Vagina (tissue), 2 donors: ENCODE measurements around the gene WNT4. TPM values are rescaled to one million over a fixed set of nuclear protein-coding genes. Genes with fewer than 3 reads are reported as not detected.

Experiments used
- DNase-seq, 2 donors: peaks; one replicate each; pipeline ENCODE4 v3.0.0-alpha.2; 2017; ENCODE audit errors: extremely low spot score in 2 of 2
- H3K27ac ChIP-seq: fragments of 200-600 bp; sonication (generic); one replicate; pipeline ENCODE4 v1.5.1; 2019
- H3K27me3 ChIP-seq: fragments of 200-600 bp; sonication (generic); one replicate; pipeline ENCODE4 v1.5.1; 2019
- H3K36me3 ChIP-seq, 2 donors: fragments of 200-600 bp; sonication (generic); one replicate each; pipeline ENCODE4 v1.5.1; 2017 to 2019
- H3K4me1 ChIP-seq: fragments of 200-600 bp; sonication (generic); one replicate; pipeline ENCODE4 v1.5.1; 2019
- H3K4me3 ChIP-seq, 2 donors: fragments of 200-600 bp; sonication (generic); 1 replicate in 1 of 2; 2 replicates in 1 of 2; pipeline ENCODE4 v1.5.1; 2016 to 2019
- H3K9me3 ChIP-seq: fragments of 200-600 bp; sonication (generic); one replicate; pipeline ENCODE4 v1.5.1; 2019
- POLR2A ChIP-seq, 2 donors: fragments of 450-650 bp; IDR thresholded peaks; one replicate each; pipeline ENCODE4 v1.6.1; 2017; ENCODE audit warnings: antibody characterized with exemption in 2 of 2, mild to moderate bottlenecking in 2 of 2, moderate library complexity in 2 of 2
- POLR2AphosphoS5 ChIP-seq, 2 donors: sonication (generic); formaldehyde crosslinking; IDR thresholded peaks; one replicate each; pipeline ENCODE4 v1.9.0; 2017; ENCODE audit warnings: antibody characterized with exemption in 2 of 2, mild to moderate bottlenecking in 2 of 2, low read depth in 1 of 2; ENCODE audit not compliant: insufficient read depth in 1 of 2
- intact Hi-C: fragments of 100-400 bp; cut with DNase I; formaldehyde crosslinking; loops from one replicate; pipeline ENCODE4 v1.15.1; 2023
- total RNA-seq: library from RNA; depleted of rRNA; stranded (reverse); fragments of >200 nt; gene quantifications from one replicate; pipeline ENCODE4 v1.2.3, GENCODE V29; 2016
- TF ChIP-seq, protein P1 (sequence below), 3 experiments: fragments of 450-650 bp in 2 of 3; fragments of 200-600 bp in 1 of 3; sonication (generic) in 1 of 3; IDR thresholded peaks; one replicate each; pipeline ENCODE4 v1.5.1; 2017 to 2019; ENCODE audit warnings: antibody characterized with exemption in 3 of 3, mild to moderate bottlenecking in 2 of 3, moderate library complexity in 2 of 3

WNT4 gene
- total RNA-seq, 1 donor from 2014 or later = 5.2 TPM

DNA sequence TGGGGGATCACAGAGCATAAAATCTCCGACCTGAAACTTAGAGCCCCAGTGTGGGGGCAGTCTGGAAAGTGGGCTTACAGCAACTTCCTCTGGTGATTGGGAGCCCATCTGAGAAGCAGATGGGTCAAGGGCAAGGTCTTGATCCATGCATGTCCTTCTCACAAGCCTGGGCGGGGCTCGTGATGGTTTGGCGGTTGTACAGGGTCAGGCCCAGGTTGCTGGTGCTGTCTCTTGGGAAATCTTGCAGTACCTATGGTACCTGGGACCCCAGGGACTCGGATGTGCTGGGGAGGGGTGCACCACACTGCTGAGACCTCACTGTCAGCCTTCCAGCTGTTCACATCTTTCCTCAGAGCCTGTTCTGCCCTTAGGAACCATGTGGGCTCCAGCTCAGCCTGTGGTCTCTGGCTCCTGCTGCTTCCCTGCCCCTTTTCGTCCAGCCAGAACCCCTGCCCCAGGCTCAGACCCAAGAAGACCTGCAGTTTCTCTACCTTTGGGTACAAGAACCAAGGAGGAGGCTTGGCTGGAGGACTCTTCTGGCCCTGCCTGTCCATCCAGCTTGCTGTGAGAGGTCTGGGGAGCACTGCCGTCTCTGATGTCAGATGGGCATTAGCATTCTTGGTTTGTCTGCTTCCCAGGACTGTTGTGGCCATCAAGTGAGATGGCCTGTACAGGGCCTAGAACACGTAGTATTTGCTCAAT lies 24.5 kb downstream of the WNT4 start:
- Histone ChIP-seq H3K9me3 (no peaks in the 10 kb centered on the region), H3K4me1 (peaks cover 44% of the 10 kb centered on the region), H3K27me3 (no peaks in the 10 kb centered on the region), H3K27ac (no peak overlapping the region), H3K4me3 (no peak overlapping the region), H3K36me3 (peaks cover 0 to 17% of the 10 kb centered on the region in 2 donors)
- no peak for DNase-seq
- intact Hi-C loops = no loop called here
- TF ChIP-seq POLR2AphosphoS5 (IDR thresholded peaks at IDR 0.05; ENCODE audit: insufficient read depth in 1 of 2, low read depth in 1 of 2) = no peak
- TF ChIP-seq, protein P1, sequence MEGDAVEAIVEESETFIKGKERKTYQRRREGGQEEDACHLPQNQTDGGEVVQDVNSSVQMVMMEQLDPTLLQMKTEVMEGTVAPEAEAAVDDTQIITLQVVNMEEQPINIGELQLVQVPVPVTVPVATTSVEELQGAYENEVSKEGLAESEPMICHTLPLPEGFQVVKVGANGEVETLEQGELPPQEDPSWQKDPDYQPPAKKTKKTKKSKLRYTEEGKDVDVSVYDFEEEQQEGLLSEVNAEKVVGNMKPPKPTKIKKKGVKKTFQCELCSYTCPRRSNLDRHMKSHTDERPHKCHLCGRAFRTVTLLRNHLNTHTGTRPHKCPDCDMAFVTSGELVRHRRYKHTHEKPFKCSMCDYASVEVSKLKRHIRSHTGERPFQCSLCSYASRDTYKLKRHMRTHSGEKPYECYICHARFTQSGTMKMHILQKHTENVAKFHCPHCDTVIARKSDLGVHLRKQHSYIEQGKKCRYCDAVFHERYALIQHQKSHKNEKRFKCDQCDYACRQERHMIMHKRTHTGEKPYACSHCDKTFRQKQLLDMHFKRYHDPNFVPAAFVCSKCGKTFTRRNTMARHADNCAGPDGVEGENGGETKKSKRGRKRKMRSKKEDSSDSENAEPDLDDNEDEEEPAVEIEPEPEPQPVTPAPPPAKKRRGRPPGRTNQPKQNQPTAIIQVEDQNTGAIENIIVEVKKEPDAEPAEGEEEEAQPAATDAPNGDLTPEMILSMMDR (IDR thresholded peaks at IDR 0.05) = no peak
- TF ChIP-seq POLR2A (IDR thresholded peaks at IDR 0.05) = no peak

DNA sequence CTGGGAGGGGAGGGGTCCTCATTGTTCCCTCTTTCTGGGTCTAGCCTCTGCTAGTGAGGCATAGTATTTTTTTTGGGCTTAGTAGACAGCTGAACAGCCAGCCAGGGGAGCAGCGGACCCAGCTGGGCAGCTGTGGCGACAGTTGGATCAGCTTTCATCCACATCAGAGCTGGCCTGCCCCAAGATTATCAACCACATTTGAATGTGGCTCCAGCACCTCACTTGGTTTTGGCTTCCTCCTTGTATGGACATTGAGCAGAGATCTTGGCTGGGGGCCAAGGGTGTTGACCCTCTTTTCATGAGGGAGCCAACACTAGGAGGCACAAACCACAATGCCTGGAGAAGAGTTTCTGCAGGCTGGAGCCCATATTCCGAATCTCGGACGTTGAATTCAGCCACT lies 25.0 kb downstream of the WNT4 start:
- DNase-seq = no peak
- Histone ChIP-seq H3K27me3 (no peaks in the 10 kb centered on the region), H3K4me1 (peaks cover 44% of the 10 kb centered on the region), H3K27ac (no peak overlapping the region), H3K9me3 (no peaks in the 10 kb centered on the region), H3K4me3 (no peak overlapping the region), H3K36me3 (peaks cover 0 to 18% of the 10 kb centered on the region in 2 donors)
- TF ChIP-seq, protein P1 (IDR thresholded peaks at IDR 0.05) = no peak
- TF ChIP-seq POLR2A (IDR thresholded peaks at IDR 0.05) (no peak), POLR2AphosphoS5 (IDR thresholded peaks at IDR 0.05; ENCODE audit: insufficient read depth in 1 of 2, low read depth in 1 of 2) (no peak)
- intact Hi-C loops = no loop called here

DNA sequence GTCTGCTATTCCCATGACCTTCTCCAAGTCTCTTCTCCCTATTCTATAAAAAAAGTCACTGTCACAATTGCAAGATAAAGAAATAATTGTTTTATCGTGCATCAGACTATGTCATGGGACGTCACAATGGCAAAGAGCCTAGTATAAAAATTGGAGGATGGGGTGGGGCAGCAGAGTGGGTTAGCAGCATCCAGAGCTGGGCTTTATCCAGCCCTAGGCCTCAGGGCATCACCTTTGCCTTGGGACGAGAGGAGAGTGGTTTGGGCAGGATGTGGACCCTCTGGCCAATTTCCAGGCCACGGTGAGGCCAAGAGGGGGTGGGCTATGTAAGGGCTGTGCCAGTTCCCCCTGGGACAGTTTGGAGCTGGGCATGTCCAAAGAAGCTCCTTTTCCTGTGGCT lies 25.7 kb downstream of the WNT4 start:
- Histone ChIP-seq H3K4me3 (no peak overlapping the region), H3K27me3 (no peaks in the 10 kb centered on the region), H3K9me3 (no peaks in the 10 kb centered on the region), H3K27ac (no peak overlapping the region), H3K36me3 (peaks cover 0 to 24% of the 10 kb centered on the region in 2 donors), H3K4me1 (peaks cover 48% of the 10 kb centered on the region)
- no peak for DNase-seq
- intact Hi-C loops = no loop called here
- no peak for TF ChIP-seq POLR2AphosphoS5 (IDR thresholded peaks at IDR 0.05; ENCODE audit: insufficient read depth in 1 of 2, low read depth in 1 of 2)
- TF ChIP-seq POLR2A (IDR thresholded peaks at IDR 0.05) = no peak
- TF ChIP-seq, protein P1 (IDR thresholded peaks at IDR 0.05) = no peak

DNA sequence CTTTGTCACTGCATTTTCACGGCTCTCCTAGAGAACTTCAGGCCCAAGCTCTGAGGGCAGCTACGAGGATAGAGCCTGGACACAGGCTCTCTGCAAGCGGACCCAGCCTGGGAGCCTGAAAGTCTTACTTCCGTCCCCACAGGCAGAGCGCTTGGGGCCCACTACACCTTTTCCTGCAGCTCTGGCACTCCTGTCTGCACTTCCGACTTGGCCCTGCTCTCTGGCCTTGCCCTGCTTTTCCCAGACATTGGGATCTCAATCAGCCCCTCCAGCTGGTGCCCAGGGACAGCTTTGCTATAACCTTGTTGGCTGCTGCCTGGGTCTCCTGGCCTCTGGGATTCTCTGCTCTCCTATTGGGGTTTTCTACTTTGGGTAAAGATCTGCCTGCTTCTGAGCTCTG lies 27.6 kb downstream of the WNT4 start:
- Histone ChIP-seq H3K4me3 (no peak overlapping the region), H3K4me1 (peaks cover 63% of the 10 kb centered on the region), H3K27me3 (no peaks in the 10 kb centered on the region), H3K36me3 (peaks cover 0 to 22% of the 10 kb centered on the region in 2 donors), H3K9me3 (no peaks in the 10 kb centered on the region), H3K27ac (no peak overlapping the region)
- DNase-seq = no peak
- TF ChIP-seq POLR2AphosphoS5 (IDR thresholded peaks at IDR 0.05; ENCODE audit: insufficient read depth in 1 of 2, low read depth in 1 of 2) (no peak), POLR2A (IDR thresholded peaks at IDR 0.05) (no peak)
- TF ChIP-seq, protein P1 (IDR thresholded peaks at IDR 0.05) = no peak
- intact Hi-C loops = no loop called here
